HepG2 (cell line): ENCODE measurements around the gene MFF. TPM values are rescaled to one million over a fixed set of nuclear protein-coding genes. Genes with fewer than 3 reads are reported as not detected.

Source experiments
- ATAC-seq: fragments of 200-7000 bp; cut with Tn5 transposase; 3 replicates; pipeline ENCODE4 v1.9.1; 2020; ENCODE audit warnings: mild to moderate bottlenecking, moderate library complexity
- BruUV-seq: library from RNA; stranded (reverse); fragments of 400-500 nt; replicated peaks from 2 replicates; lab custom pipeline; 2021; lab: Mats Ljungman, UMichigan
- CTCF ChIA-PET: fragments of 300-600 bp; formaldehyde crosslinking; extraction: SDS; loops from one replicate; lab custom pipeline; 2021; ENCODE audit warnings: low total read pairs, inconsistent platforms, low intra/inter-chr PET ratio; lab: Yijun Ruan, JAX
- POLR2A ChIA-PET: fragments of 350-600 bp; sonication (Branson Sonifier 250); formaldehyde crosslinking; loops from one replicate; lab custom pipeline; 2020; ENCODE audit warnings: antibody characterized with exemption, inconsistent platforms; lab: Yijun Ruan, JAX
- DNase-seq: peaks from one replicate; pipeline ENCODE4 v3.0.0-alpha.2; 2015; ENCODE audit warnings: low spot score
- FAIRE-seq: peaks from 3 replicates; lab custom pipeline; 2011; peaks lifted over from hg19 to GRCh38; lab: Jason Lieb, UNC
- H2AFZ ChIP-seq: one replicate; pipeline ENCODE4 v1.6.1; 2011; ENCODE audit warnings: low read length, inconsistent platforms
- H3K27ac ChIP-seq: fragments of 300-600 bp; 3 replicates; pipeline ENCODE4 v1.8.0; 2011; ENCODE audit warnings: mixed run types, mild to moderate bottlenecking, mixed read lengths, low read length, inconsistent platforms; ENCODE audit not compliant: insufficient read depth; ENCODE audit errors: extremely low read length
- H3K27me3 ChIP-seq, 2 experiments: fragments of 200-600 bp in 1 of 2; 2 replicates in 1 of 2; 3 replicates in 1 of 2; pipeline versions ENCODE4 v1.6.0 to v1.8.0; 2011; ENCODE audit warnings: low read length in 2 of 2, mild to moderate bottlenecking in 2 of 2, moderate library complexity in 2 of 2, inconsistent platforms in 1 of 2; ENCODE audit not compliant: insufficient read depth in 2 of 2, control insufficient read depth in 1 of 2
- H3K36me3 ChIP-seq, 2 experiments: fragments of 200-600 bp in 1 of 2; replicated peaks in 1 of 2; 2 replicates in 1 of 2; 3 replicates in 1 of 2; pipeline versions ENCODE4 v1.5.1 to v1.8.0; 2011; ENCODE audit warnings: low read length in 2 of 2, inconsistent platforms in 1 of 2; ENCODE audit not compliant: insufficient read depth in 2 of 2, control insufficient read depth in 1 of 2
- H3K4me1 ChIP-seq: 2 replicates; pipeline ENCODE4 v1.5.1; 2012; ENCODE audit warnings: low read length, inconsistent platforms; ENCODE audit not compliant: insufficient read depth
- H3K4me2 ChIP-seq: 2 replicates; pipeline ENCODE4 v1.6.0; 2011; ENCODE audit warnings: low read depth, low read length, inconsistent platforms
- H3K4me3 ChIP-seq, 3 experiments: fragments of 200-600 bp in 1 of 3; sonication (generic), shearing (Covaris generic) in 1 of 3; replicated peaks in 1 of 3; 2 replicates each; pipeline ENCODE4 v1.5.1; 2011 to 2016; ENCODE audit warnings: low read length in 3 of 3, inconsistent platforms in 2 of 3, low read depth in 2 of 3, mild to moderate bottlenecking in 2 of 3, control low read depth in 1 of 3, mixed read lengths in 1 of 3; ENCODE audit not compliant: insufficient read depth in 1 of 3
- H3K79me2 ChIP-seq: one replicate; pipeline ENCODE4 v1.6.1; 2011; ENCODE audit warnings: low read length, inconsistent platforms; ENCODE audit not compliant: insufficient read depth
- H3K9ac ChIP-seq: 2 replicates; pipeline ENCODE4 v1.6.0; 2011; ENCODE audit warnings: mild to moderate bottlenecking, low read depth, low read length, inconsistent platforms; ENCODE audit not compliant: insufficient read depth
- H3K9me3 ChIP-seq: 2 replicates; pipeline ENCODE4 v1.5.1; 2012; ENCODE audit warnings: mild to moderate bottlenecking, low read length
- H4K20me1 ChIP-seq: 2 replicates; pipeline ENCODE4 v1.6.0; 2011; ENCODE audit warnings: inconsistent platforms, mild to moderate bottlenecking, low read length, moderate library complexity; ENCODE audit not compliant: insufficient read depth
- BRCA1 ChIP-seq: sonication (generic); formaldehyde crosslinking; IDR thresholded peaks from 2 replicates; pipeline ENCODE4 v1.4.0; 2020; ENCODE audit warnings: missing genetic modification reagents
- CEBPZ ChIP-seq: IDR thresholded peaks from 2 replicates; pipeline ENCODE4 v1.6.1; 2012; ENCODE audit warnings: low read length, improper control_type of control experiment
- ELK4 ChIP-seq: sonication (generic); formaldehyde crosslinking; IDR thresholded peaks from 2 replicates; pipeline ENCODE4 v1.9.0; 2021; ENCODE audit warnings: missing genetic modification reagents, borderline replicate concordance
- HES4 ChIP-seq: sonication (generic); formaldehyde crosslinking; IDR thresholded peaks from 2 replicates; pipeline ENCODE4 v1.9.0; 2021; ENCODE audit warnings: mild to moderate bottlenecking, missing genetic modification reagents, borderline replicate concordance
- HOXD1 ChIP-seq: sonication (generic); formaldehyde crosslinking; IDR thresholded peaks from 2 replicates; pipeline ENCODE4 v1.5.0; 2020; ENCODE audit warnings: missing genetic modification reagents
- ISX ChIP-seq: sonication (generic); formaldehyde crosslinking; conservative IDR thresholded peaks from 2 replicates; pipeline ENCODE4 v1.5.0; 2020; ENCODE audit warnings: missing genetic modification reagents
- JARID2 ChIP-seq: sonication (generic); formaldehyde crosslinking; IDR thresholded peaks from 2 replicates; pipeline ENCODE4 v1.8.1; 2023; ENCODE audit warnings: missing genetic modification reagents, inconsistent platforms; ENCODE audit not compliant: insufficient replicate concordance
- MAFG ChIP-seq: sonication (generic); formaldehyde crosslinking; IDR thresholded peaks from 2 replicates; pipeline ENCODE4 v1.5.1; 2020; ENCODE audit warnings: mild to moderate bottlenecking, missing genetic modification reagents
- MYC ChIP-seq: sonication (generic); formaldehyde crosslinking; IDR thresholded peaks from 2 replicates; pipeline ENCODE4 v1.9.0; 2021; ENCODE audit warnings: missing genetic modification reagents, borderline replicate concordance
- SMARCE1 ChIP-seq: fragments of 450-650 bp; IDR thresholded peaks from 2 replicates; pipeline ENCODE4 v1.6.1; 2017; ENCODE audit warnings: borderline replicate concordance
- TSC22D2 ChIP-seq: sonication (generic); formaldehyde crosslinking; IDR thresholded peaks from 2 replicates; pipeline ENCODE4 v1.5.1; 2020; ENCODE audit warnings: missing genetic modification reagents, mild to moderate bottlenecking, borderline replicate concordance
- YEATS4 ChIP-seq: sonication (generic); formaldehyde crosslinking; IDR thresholded peaks from 2 replicates; pipeline ENCODE4 v1.4.0; 2020; ENCODE audit warnings: missing genetic modification reagents, borderline replicate concordance
- ZKSCAN1 ChIP-seq: fragments of 150-350 bp; IDR thresholded peaks from 2 replicates; pipeline ENCODE4 v1.6.1; 2014; ENCODE audit warnings: low read length
- ZNF550 ChIP-seq: sonication (generic); formaldehyde crosslinking; IDR thresholded peaks from 2 replicates; pipeline ENCODE4 v1.4.0; 2020; ENCODE audit warnings: mild to moderate bottlenecking, missing genetic modification reagents, borderline replicate concordance
- ZNF569 ChIP-seq: sonication (generic); formaldehyde crosslinking; IDR thresholded peaks from 2 replicates; pipeline ENCODE4 v1.5.0; 2020; ENCODE audit warnings: mild to moderate bottlenecking, missing genetic modification reagents, moderate library complexity, borderline replicate concordance
- ZSCAN9 ChIP-seq: IDR thresholded peaks from 2 replicates; pipeline ENCODE4 v1.6.1; 2016; ENCODE audit warnings: borderline replicate concordance
- WGBS: methylation state at CpG from one replicate; pipeline ENCODE4 v1.1.6; 2017; ENCODE audit warnings: low lambda C conversion rate; 5-methylcytosine and 5-hydroxymethylcytosine counted together
- in situ Hi-C: cut with HindIII; loops from 2 replicates; pipeline ENCODE4 v1.10.0; 2017; ENCODE audit warnings: low pct_unique_long_range_greater_than_20kb; ENCODE audit not compliant: extremely low pct_ligation_motif_present
- intact Hi-C: fragments of 100-400 bp; cut with micrococcal nuclease; formaldehyde crosslinking; loops from one replicate; pipeline ENCODE4 v1.10.0; 2022; ENCODE audit not compliant: unreplicated experiment
- polyA plus RNA-seq, 8 experiments: library from polyadenylated mRNA; depleted of rRNA in 3 of 8; stranded (reverse) in 7 of 8; unstranded in 1 of 8; fragments of >200 nt; fragmentation: Illumina TruSeq in 4 of 8; extraction: Trizol in 4 of 8; gene quantifications; 2 replicates each; pipeline versions ENCODE4 v1.2.1 to v1.2.3, GENCODE V29; 2011 to 2016; ENCODE audit warnings: low read depth in 4 of 8, missing spikeins in 1 of 8, mixed read lengths in 1 of 8; ENCODE audit not compliant: insufficient read depth in 1 of 8
- total RNA-seq, 5 experiments: library from RNA; depleted of rRNA; stranded (reverse); fragments of >200 nt; fragmentation: Illumina TruSeq; extraction: Trizol; gene quantifications; 2 replicates each; pipeline ENCODE4 v1.2.3, GENCODE V29; 2016; ENCODE audit warnings: low read depth in 1 of 5

MFF gene
- total and polyA plus RNA-seq, 2 of the 13 experiments (the other 11 are each of a cell fraction or from before 2014, with no cell fraction given) = 81.9 to 156 TPM

GRCh38 chr2:227402321-227402720 is 77.3 kb downstream of the MFF start (continued):
- TF ChIP-seq ISX (CRISPR knock-in tag) (no peak), ZNF550 (CRISPR knock-in tag) (no peak), CEBPZ (no peak)

- 52% methylated on average over 4 of the region's 4 CpGs for WGBS
- intact Hi-C loops (no loop called here), in situ Hi-C loops (loop anchor here (5.0 to 10.0 kb wide), 2 partner anchors 252 to 364 kb away; no protein-coding TSS in a partner anchor)
- Histone ChIP-seq H3K36me3 (no peaks in the 10 kb centered on the region), H3K4me1 (peaks cover 31% of the 10 kb centered on the region), H3K27ac (no peak overlapping the region), H3K4me3 (no peak overlapping the region), H3K4me2 (no peak overlapping the region), H3K9me3 (no peaks in the 10 kb centered on the region), H3K9ac (no peak overlapping the region), H4K20me1 (no peaks in the 10 kb centered on the region), H3K27me3 (peaks cover 0 to 7% of the 10 kb centered on the region in 2 experiments; a peak in 2 of 5 replicates), H2AFZ (no peak overlapping the region), H3K79me2 (no peaks in the 10 kb centered on the region)
- CTCF ChIA-PET = no interaction called here
- ATAC-seq (no peak), DNase-seq (no peak), FAIRE-seq (no peak)
- TF ChIP-seq JARID2 (no peak), BRCA1 (CRISPR knock-in tag) (no peak), SMARCE1 (no peak), ZKSCAN1 (no peak), MAFG (CRISPR knock-in tag) (no peak), MYC (no peak), YEATS4 (no peak), HOXD1 (CRISPR knock-in tag) (no peak), ZNF569 (CRISPR knock-in tag) (no peak), ZSCAN9 (CRISPR knock-in tag) (no peak), TSC22D2 (CRISPR knock-in tag) (no peak), HES4 (CRISPR knock-in tag) (no peak), ELK4 (CRISPR knock-in tag) (no peak)
- POLR2A ChIA-PET = no interaction called here
- no TSS peak for BruUV-seq
Measured at GRCh38 chr2:227402959-227403358, 77.9 kb downstream of the MFF start.
